Fibroblast of lung (primary cell): ENCODE measurements around the gene DNAH17. TPM values are rescaled to one million over a fixed set of nuclear protein-coding genes. Genes with fewer than 3 reads are reported as not detected.

Experiments used
- DNase-seq, 2 donors: peaks; one replicate each; pipeline versions ENCODE4 v3.0.0 to v3.0.0-alpha.2; 2010; ENCODE audit warnings: low read depth in 2 of 2
- H2AFZ ChIP-seq: 2 replicates; pipeline ENCODE4 v1.5.1; 2012; ENCODE audit warnings: low read length, control low read depth, inconsistent platforms
- H3K27ac ChIP-seq: 2 replicates; pipeline ENCODE4 v1.5.1; 2011; ENCODE audit warnings: low read length, control low read depth; ENCODE audit not compliant: insufficient read depth
- H3K27me3 ChIP-seq: 2 replicates; pipeline ENCODE4 v1.5.1; 2011; ENCODE audit warnings: mild to moderate bottlenecking, low read length; ENCODE audit not compliant: control insufficient read depth, insufficient read depth
- H3K36me3 ChIP-seq: 2 replicates; pipeline ENCODE4 v1.5.1; 2011; ENCODE audit warnings: low read length; ENCODE audit not compliant: control insufficient read depth, insufficient read depth
- H3K4me1 ChIP-seq: 2 replicates; pipeline ENCODE4 v1.5.1; 2011; ENCODE audit warnings: low read length; ENCODE audit not compliant: control insufficient read depth, insufficient read depth; ENCODE audit errors: extremely low read depth
- H3K4me2 ChIP-seq: 2 replicates; pipeline ENCODE4 v1.5.1; 2011; ENCODE audit warnings: low read length, control low read depth; ENCODE audit not compliant: insufficient read depth; ENCODE audit errors: extremely low read depth
- H3K4me3 ChIP-seq, 4 experiments: fragments of 200-600 bp in 1 of 4; sonication (generic) in 1 of 4; replicated peaks in 1 of 4; 2 replicates each; pipeline ENCODE4 v1.5.1; 2011 to 2016; ENCODE audit warnings: low read length in 4 of 4, low read depth in 3 of 4, mild to moderate bottlenecking in 3 of 4, control low read depth in 2 of 4, inconsistent platforms in 1 of 4, mixed read lengths in 1 of 4; ENCODE audit not compliant: insufficient read depth in 1 of 4; ENCODE audit errors: control extremely low read depth in 1 of 4
- H3K79me2 ChIP-seq: 2 replicates; pipeline ENCODE4 v1.5.1; 2012; ENCODE audit warnings: mild to moderate bottlenecking, low read length, inconsistent platforms; ENCODE audit not compliant: control insufficient read depth, insufficient read depth
- H3K9ac ChIP-seq: 2 replicates; pipeline ENCODE4 v1.5.1; 2011; ENCODE audit warnings: mild to moderate bottlenecking, low read length, control low read depth; ENCODE audit not compliant: insufficient read depth
- H3K9me3 ChIP-seq: 2 replicates; pipeline ENCODE4 v1.5.1; 2012; ENCODE audit warnings: low read depth, low read length; ENCODE audit not compliant: control insufficient read depth, insufficient read depth
- H4K20me1 ChIP-seq: 2 replicates; pipeline ENCODE4 v1.5.1; 2011; ENCODE audit warnings: low read length; ENCODE audit not compliant: control insufficient read depth, insufficient read depth; ENCODE audit errors: extremely low read depth
- EZH2 ChIP-seq: IDR thresholded peaks from 2 replicates; pipeline ENCODE4 v1.5.1; 2012; ENCODE audit warnings: low read length, control low read depth, mild to moderate bottlenecking; ENCODE audit errors: missing control alignments
- polyA plus RNA-seq, 2 donors: library from polyadenylated mRNA; depleted of rRNA in 1 of 2; stranded (reverse) in 1 of 2; unstranded in 1 of 2; fragments of >200 nt; gene quantifications; 2 replicates each; pipeline ENCODE4 v1.2.1, GENCODE V29; 2011 to 2012; ENCODE audit warnings: missing spikeins in 1 of 2
- total RNA-seq: library from RNA; depleted of rRNA; stranded (reverse); fragments of >200 nt; gene quantifications from 2 replicates; pipeline ENCODE4 v1.2.1, GENCODE V29; 2014
- TF ChIP-seq, protein P1 (sequence below), 2 donors: IDR thresholded peaks in 1 of 2; conservative IDR thresholded peaks in 1 of 2; 1 replicate in 1 of 2; 2 replicates in 1 of 2; pipeline ENCODE4 v1.5.1; 2011 to 2012; ENCODE audit warnings: low read length in 2 of 2, control low read depth in 1 of 2, inconsistent platforms in 1 of 2, low read depth in 1 of 2, mild to moderate bottlenecking in 1 of 2

The DNAH17 gene
- total and polyA plus RNA-seq, 2 donors (not counting 1 experiment from before 2014, with no cell fraction given), result not detected

GRCh38 chr17:78409191-78409928, 167.8 kb downstream of the DNAH17 start:
- Histone ChIP-seq H3K4me3 (no peak overlapping the region), H3K9ac (no peak overlapping the region), H3K9me3 (no peaks in the 10 kb centered on the region), H4K20me1 (no peaks in the 10 kb centered on the region), H2AFZ (no peak overlapping the region), H3K4me2 (no peak overlapping the region), H3K27ac (no peak overlapping the region), H3K4me1 (peaks cover 3% of the 10 kb centered on the region), H3K79me2 (peaks cover 56% of the 10 kb centered on the region), H3K36me3 (peaks cover 13% of the 10 kb centered on the region), H3K27me3 (no peaks in the 10 kb centered on the region)
- TF ChIP-seq EZH2, result no peak
- TF ChIP-seq, protein P1, sequence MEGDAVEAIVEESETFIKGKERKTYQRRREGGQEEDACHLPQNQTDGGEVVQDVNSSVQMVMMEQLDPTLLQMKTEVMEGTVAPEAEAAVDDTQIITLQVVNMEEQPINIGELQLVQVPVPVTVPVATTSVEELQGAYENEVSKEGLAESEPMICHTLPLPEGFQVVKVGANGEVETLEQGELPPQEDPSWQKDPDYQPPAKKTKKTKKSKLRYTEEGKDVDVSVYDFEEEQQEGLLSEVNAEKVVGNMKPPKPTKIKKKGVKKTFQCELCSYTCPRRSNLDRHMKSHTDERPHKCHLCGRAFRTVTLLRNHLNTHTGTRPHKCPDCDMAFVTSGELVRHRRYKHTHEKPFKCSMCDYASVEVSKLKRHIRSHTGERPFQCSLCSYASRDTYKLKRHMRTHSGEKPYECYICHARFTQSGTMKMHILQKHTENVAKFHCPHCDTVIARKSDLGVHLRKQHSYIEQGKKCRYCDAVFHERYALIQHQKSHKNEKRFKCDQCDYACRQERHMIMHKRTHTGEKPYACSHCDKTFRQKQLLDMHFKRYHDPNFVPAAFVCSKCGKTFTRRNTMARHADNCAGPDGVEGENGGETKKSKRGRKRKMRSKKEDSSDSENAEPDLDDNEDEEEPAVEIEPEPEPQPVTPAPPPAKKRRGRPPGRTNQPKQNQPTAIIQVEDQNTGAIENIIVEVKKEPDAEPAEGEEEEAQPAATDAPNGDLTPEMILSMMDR (conservative IDR thresholded peaks at IDR 0.05 in 1 of 2, IDR thresholded peaks at IDR 0.05 in 1 of 2; ENCODE audit: low read depth in 1 of 2, low read length in 2 of 2), result no peak
- DNase-seq, result no peak

DNA sequence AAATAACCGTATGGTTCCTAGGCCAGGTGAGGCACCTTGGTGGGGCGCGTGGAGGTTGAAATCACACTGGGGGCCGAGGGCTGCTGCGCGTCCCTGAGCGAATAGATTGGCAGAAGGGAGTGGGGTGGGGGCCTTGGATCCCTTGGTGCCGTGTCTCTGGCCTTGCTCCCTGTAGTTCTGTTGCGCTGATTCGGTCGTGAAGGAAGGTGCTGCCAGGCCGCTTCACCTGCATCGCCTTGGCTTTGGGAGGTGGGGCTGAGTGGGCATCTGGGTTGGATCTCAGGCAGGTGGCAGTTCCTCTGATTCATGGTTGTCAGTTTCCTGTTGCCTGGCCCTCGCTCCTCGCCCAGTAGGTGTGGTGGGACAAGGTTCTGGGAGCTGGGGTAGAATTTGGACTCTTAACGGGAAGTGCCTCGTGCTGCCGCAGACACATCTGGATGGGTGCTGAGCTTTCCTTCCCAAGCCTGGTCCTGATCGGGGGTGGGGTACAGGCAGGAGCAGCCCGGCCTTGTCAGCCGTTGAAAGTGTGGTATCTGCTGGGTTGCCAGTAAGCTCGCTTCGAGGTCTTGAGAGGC, 168.6 kb downstream of the DNAH17 start:
- H3K79me2 ChIP-seq, result peaks cover 53% of the 10 kb centered on the region
- H3K27me3 ChIP-seq, result no peaks in the 10 kb centered on the region
- no peak overlapping the region for H3K4me2 ChIP-seq
- no peak overlapping the region for H3K4me3 ChIP-seq
- TF ChIP-seq, protein P1 (conservative IDR thresholded peaks at IDR 0.05 in 1 of 2, IDR thresholded peaks at IDR 0.05 in 1 of 2; ENCODE audit: low read depth in 1 of 2, low read length in 2 of 2), result no peak
- TF ChIP-seq EZH2, result no peak
- H3K9me3 ChIP-seq, result no peaks in the 10 kb centered on the region
- H4K20me1 ChIP-seq, result no peaks in the 10 kb centered on the region
- DNase-seq, result no peak
- H2AFZ ChIP-seq, result no peak overlapping the region
- H3K4me1 ChIP-seq, result peaks cover 3% of the 10 kb centered on the region
- no peak overlapping the region for H3K9ac ChIP-seq
- H3K36me3 ChIP-seq, result peaks cover 13% of the 10 kb centered on the region
- H3K27ac ChIP-seq, result no peak overlapping the region

- H2AFZ ChIP-seq, result no peak overlapping the region
- H3K9me3 ChIP-seq, result no peaks in the 10 kb centered on the region
- H4K20me1 ChIP-seq, result no peaks in the 10 kb centered on the region
- H3K4me1 ChIP-seq, result peaks cover 3% of the 10 kb centered on the region
- TF ChIP-seq EZH2, result no peak
- TF ChIP-seq, protein P1 (conservative IDR thresholded peaks at IDR 0.05 in 1 of 2, IDR thresholded peaks at IDR 0.05 in 1 of 2; ENCODE audit: low read depth in 1 of 2, low read length in 2 of 2), result no peak
- H3K4me3 ChIP-seq, result no peak overlapping the region
- DNase-seq, result no peak
- no peak overlapping the region for H3K27ac ChIP-seq
- H3K36me3 ChIP-seq, result peaks cover 9% of the 10 kb centered on the region
- H3K4me2 ChIP-seq, result no peak overlapping the region
- no peaks in the 10 kb centered on the region for H3K27me3 ChIP-seq
- no peak overlapping the region for H3K9ac ChIP-seq
- peaks cover 44% of the 10 kb centered on the region for H3K79me2 ChIP-seq
Measured at GRCh38 chr17:78407387-78408000, 169.7 kb downstream of the DNAH17 start.
